HepG2 (cell line): ENCODE data around the gene TMX2. TPM values are rescaled to one million over a fixed set of nuclear protein-coding genes. Genes with fewer than 3 reads are reported as not detected.
A peak's percentile ranks its signal among the peaks of the same experiment; 100 is the strongest.

Source experiments
- BORCS8-MEF2B ChIP-seq: sonication (generic); formaldehyde crosslinking; IDR thresholded peaks from 2 replicates; pipeline ENCODE4 v1.8.0; 2022; ENCODE audit warnings: mild to moderate bottlenecking, missing genetic modification reagents
- HMGXB3 ChIP-seq: sonication (generic); formaldehyde crosslinking; IDR thresholded peaks from 2 replicates; pipeline ENCODE4 v1.4.0; 2020; ENCODE audit warnings: missing genetic modification reagents, borderline replicate concordance
- KLF16 ChIP-seq, 2 experiments: sonication (generic) in 1 of 2; formaldehyde crosslinking in 1 of 2; IDR thresholded peaks; 2 replicates each; pipeline versions ENCODE4 v1.6.1 to v1.8.0; 2016 to 2023; ENCODE audit warnings: missing genetic modification reagents in 2 of 2, missing compliant biosample characterization in 1 of 2
- NFE2 ChIP-seq: sonication (generic); formaldehyde crosslinking; IDR thresholded peaks from 2 replicates; pipeline ENCODE4 v1.4.0; 2020; ENCODE audit warnings: missing genetic modification reagents
- POLR2G ChIP-seq: fragments of 200-400 bp; formaldehyde crosslinking; IDR thresholded peaks from 2 replicates; pipeline ENCODE4 v1.6.1; 2018; ENCODE audit warnings: mild to moderate bottlenecking, low read depth, low read length, moderate library complexity
- RARA ChIP-seq: IDR thresholded peaks from 2 replicates; pipeline ENCODE4 v1.6.1; 2016; ENCODE audit warnings: missing genetic modification reagents, missing compliant biosample characterization
- SMAD9 ChIP-seq: sonication (generic); formaldehyde crosslinking; IDR thresholded peaks from 2 replicates; pipeline ENCODE4 v1.5.1; 2020; ENCODE audit warnings: mild to moderate bottlenecking, missing genetic modification reagents
- TFE3 ChIP-seq: IDR thresholded peaks from 2 replicates; pipeline ENCODE4 v1.6.1; 2016
- ZBTB49 ChIP-seq: sonication (generic); formaldehyde crosslinking; IDR thresholded peaks from 2 replicates; pipeline ENCODE4 v1.4.0; 2020; ENCODE audit warnings: missing genetic modification reagents, borderline replicate concordance
- ZFP62 ChIP-seq: sonication (generic); formaldehyde crosslinking; IDR thresholded peaks from 2 replicates; pipeline ENCODE4 v1.4.0; 2020; ENCODE audit warnings: missing genetic modification reagents
- ZNF335 ChIP-seq: sonication (generic); formaldehyde crosslinking; IDR thresholded peaks from 2 replicates; pipeline ENCODE4 v1.4.0; 2020; ENCODE audit warnings: missing genetic modification reagents
- ZNF343 ChIP-seq: sonication (generic); formaldehyde crosslinking; IDR thresholded peaks from 2 replicates; pipeline ENCODE4 v1.4.0; 2020; ENCODE audit warnings: mild to moderate bottlenecking, missing genetic modification reagents
- ZNF563 ChIP-seq: sonication (generic); formaldehyde crosslinking; IDR thresholded peaks from 2 replicates; pipeline ENCODE4 v1.8.0; 2022; ENCODE audit warnings: mild to moderate bottlenecking, moderate library complexity, missing genetic modification reagents
- ZNF564 ChIP-seq: sonication (generic); formaldehyde crosslinking; IDR thresholded peaks from 2 replicates; pipeline ENCODE4 v1.8.1; 2023; ENCODE audit warnings: mild to moderate bottlenecking, missing genetic modification reagents
- ZNF766 ChIP-seq: sonication (generic); formaldehyde crosslinking; IDR thresholded peaks from 2 replicates; pipeline ENCODE4 v1.5.0; 2020; ENCODE audit warnings: missing genetic modification reagents, borderline replicate concordance
- polyA plus RNA-seq, 8 experiments: library from polyadenylated mRNA; depleted of rRNA in 3 of 8; stranded (reverse) in 7 of 8; unstranded in 1 of 8; fragments of >200 nt; fragmentation: Illumina TruSeq in 4 of 8; extraction: Trizol in 4 of 8; gene quantifications; 2 replicates each; pipeline versions ENCODE4 v1.2.1 to v1.2.3, GENCODE V29; 2011 to 2016; ENCODE audit warnings: low read depth in 4 of 8, missing spikeins in 1 of 8, mixed read lengths in 1 of 8; ENCODE audit not compliant: insufficient read depth in 1 of 8
- total RNA-seq, 5 experiments: library from RNA; depleted of rRNA; stranded (reverse); fragments of >200 nt; fragmentation: Illumina TruSeq; extraction: Trizol; gene quantifications; 2 replicates each; pipeline ENCODE4 v1.2.3, GENCODE V29; 2016; ENCODE audit warnings: low read depth in 1 of 5
- TF ChIP-seq, protein P1 (sequence below): sonication (generic); formaldehyde crosslinking; IDR thresholded peaks from 2 replicates; pipeline ENCODE4 v1.4.0; 2020; ENCODE audit warnings: missing genetic modification reagents, borderline replicate concordance

Gene TMX2
- total and polyA plus RNA-seq, 2 of the 13 experiments (the other 11 are each of a cell fraction or from before 2014, with no cell fraction given), result 84.5 to 129 TPM

DNA sequence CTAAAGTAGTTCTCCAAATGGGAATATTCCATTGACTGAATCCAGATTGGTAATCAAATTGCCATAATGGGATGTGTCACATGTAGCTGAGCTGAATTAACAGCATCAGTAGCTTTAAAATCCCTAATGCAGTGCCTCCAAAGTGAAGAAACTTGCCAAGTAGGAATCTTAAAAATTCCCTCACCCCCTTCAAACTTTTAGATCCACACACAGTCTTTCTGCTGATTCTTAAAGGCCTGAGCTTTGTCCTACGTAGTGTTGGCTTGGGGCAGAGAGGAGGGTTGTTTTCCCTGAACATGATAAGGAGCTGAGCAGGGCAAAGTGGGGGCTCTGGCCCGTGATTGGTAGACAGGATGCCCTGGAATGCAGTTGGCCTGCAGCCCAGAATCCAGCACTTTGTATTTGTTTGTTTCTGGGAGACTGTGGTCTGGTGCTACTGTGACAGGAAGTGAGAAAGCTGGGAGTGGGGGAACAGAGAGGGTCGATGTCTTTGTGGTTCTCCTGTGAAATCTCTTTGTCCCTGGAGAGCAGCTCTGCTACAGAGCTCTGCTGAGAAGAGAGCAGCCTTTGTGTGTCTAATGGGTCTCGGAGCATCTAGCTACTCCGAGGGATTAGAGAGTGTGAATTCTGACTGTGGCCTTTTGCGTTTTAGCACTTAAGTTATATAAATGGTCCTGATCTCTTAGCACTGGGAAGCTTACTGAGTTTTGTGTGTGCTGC is 66.1 kb downstream of the TMX2 start (continued):
- TF ChIP-seq TFE3 (peak; percentile 47), ZNF564 (CRISPR knock-in tag) (no peak), ZNF335 (CRISPR knock-in tag) (no peak), HMGXB3 (peak; percentile 90; the same call in 1 of the 2 replicates), POLR2G (peak; percentile 69; the same call in 1 of the 2 replicates), ZNF766 (no peak), SMAD9 (CRISPR knock-in tag) (no peak), RARA (CRISPR knock-in tag) (peak; percentile 93), KLF16 (CRISPR knock-in tag; IDR thresholded peaks at IDR 0.05) (peak in 1 of 2 experiments; percentile 33; a peak in 1 of 4 replicates), BORCS8-MEF2B (CRISPR knock-in tag) (no peak), ZNF343 (CRISPR knock-in tag) (no peak), ZBTB49 (CRISPR knock-in tag) (no peak), ZNF563 (CRISPR knock-in tag) (no peak), NFE2 (CRISPR knock-in tag) (no peak), ZFP62 (CRISPR knock-in tag) (no peak)
- TF ChIP-seq, protein P1, sequence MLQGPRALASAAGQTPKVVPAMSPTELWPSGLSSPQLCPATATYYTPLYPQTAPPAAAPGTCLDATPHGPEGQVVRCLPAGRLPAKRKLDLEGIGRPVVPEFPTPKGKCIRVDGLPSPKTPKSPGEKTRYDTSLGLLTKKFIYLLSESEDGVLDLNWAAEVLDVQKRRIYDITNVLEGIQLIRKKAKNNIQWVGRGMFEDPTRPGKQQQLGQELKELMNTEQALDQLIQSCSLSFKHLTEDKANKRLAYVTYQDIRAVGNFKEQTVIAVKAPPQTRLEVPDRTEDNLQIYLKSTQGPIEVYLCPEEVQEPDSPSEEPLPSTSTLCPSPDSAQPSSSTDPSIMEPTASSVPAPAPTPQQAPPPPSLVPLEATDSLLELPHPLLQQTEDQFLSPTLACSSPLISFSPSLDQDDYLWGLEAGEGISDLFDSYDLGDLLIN (CRISPR knock-in tag), result no peak
